HCT116 (cell line): ENCODE measurements around the gene CRTC1.

Experiments
- ATF3 ChIP-seq: IDR thresholded peaks from 2 replicates; pipeline ENCODE4 v1.6.1; 2012
- CBX3 ChIP-seq: IDR thresholded peaks from 2 replicates; pipeline ENCODE4 v1.6.1; 2012; ENCODE audit warnings: low read depth
- CTCF ChIP-seq, 3 experiments: fragments of 200-600 bp in 1 of 3; sonication (generic) in 1 of 3; IDR thresholded peaks in 2 of 3; conservative IDR thresholded peaks in 1 of 3; 2 replicates each; pipeline ENCODE4 v1.5.1; 2012 to 2017; ENCODE audit warnings: low read depth in 2 of 3, low read length in 2 of 3, antibody characterized with exemption in 1 of 3, borderline replicate concordance in 1 of 3, control low read depth in 1 of 3, mild to moderate bottlenecking in 1 of 3, mixed read lengths in 1 of 3, mixed run types in 1 of 3, moderate library complexity in 1 of 3; ENCODE audit not compliant: insufficient read depth in 1 of 3
- EZH2 ChIP-seq: fragments of 200-600 bp; sonication (generic); IDR thresholded peaks from 2 replicates; pipeline ENCODE4 v1.6.1; 2017; ENCODE audit warnings: antibody characterized with exemption, mixed run types
- EZH2phosphoT487 ChIP-seq: fragments of 200-600 bp; IDR thresholded peaks from 2 replicates; pipeline ENCODE4 v1.6.1; 2018; ENCODE audit warnings: antibody characterized with exemption, borderline replicate concordance
- MAX ChIP-seq: IDR thresholded peaks from 2 replicates; pipeline ENCODE4 v1.6.1; 2012
- POLR2A ChIP-seq: IDR thresholded peaks from 2 replicates; pipeline ENCODE4 v1.7.0; 2011; ENCODE audit warnings: borderline replicate concordance; ENCODE audit not compliant: insufficient read depth, insufficient read length; ENCODE audit errors: extremely low read depth
- ZFX ChIP-seq: fragments of 450-650 bp; IDR thresholded peaks from 2 replicates; pipeline ENCODE4 v1.6.1; 2017

- no peak for TF ChIP-seq MAX
- TF ChIP-seq ZFX, result no peak
- no peak for TF ChIP-seq EZH2phosphoT487
- no peak for TF ChIP-seq CTCF (IDR thresholded peaks at IDR 0.05 in 2 of 3, conservative IDR thresholded peaks at IDR 0.05 in 1 of 3; ENCODE audit: borderline replicate concordance in 1 of 3, insufficient read depth in 1 of 3, low read depth in 2 of 3, low read length in 2 of 3)
- peak; percentile 54 for TF ChIP-seq POLR2A
- TF ChIP-seq ATF3, result no peak
- TF ChIP-seq EZH2, result no peak
- no peak for TF ChIP-seq CBX3
These were observed at the start of gene CRTC1 for GRCh38 chr19:18683109-18683957.
